ENCODE results near the gene NCR3LG1.

The NCR3LG1 gene, protein sequence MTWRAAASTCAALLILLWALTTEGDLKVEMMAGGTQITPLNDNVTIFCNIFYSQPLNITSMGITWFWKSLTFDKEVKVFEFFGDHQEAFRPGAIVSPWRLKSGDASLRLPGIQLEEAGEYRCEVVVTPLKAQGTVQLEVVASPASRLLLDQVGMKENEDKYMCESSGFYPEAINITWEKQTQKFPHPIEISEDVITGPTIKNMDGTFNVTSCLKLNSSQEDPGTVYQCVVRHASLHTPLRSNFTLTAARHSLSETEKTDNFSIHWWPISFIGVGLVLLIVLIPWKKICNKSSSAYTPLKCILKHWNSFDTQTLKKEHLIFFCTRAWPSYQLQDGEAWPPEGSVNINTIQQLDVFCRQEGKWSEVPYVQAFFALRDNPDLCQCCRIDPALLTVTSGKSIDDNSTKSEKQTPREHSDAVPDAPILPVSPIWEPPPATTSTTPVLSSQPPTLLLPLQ

DNA sequence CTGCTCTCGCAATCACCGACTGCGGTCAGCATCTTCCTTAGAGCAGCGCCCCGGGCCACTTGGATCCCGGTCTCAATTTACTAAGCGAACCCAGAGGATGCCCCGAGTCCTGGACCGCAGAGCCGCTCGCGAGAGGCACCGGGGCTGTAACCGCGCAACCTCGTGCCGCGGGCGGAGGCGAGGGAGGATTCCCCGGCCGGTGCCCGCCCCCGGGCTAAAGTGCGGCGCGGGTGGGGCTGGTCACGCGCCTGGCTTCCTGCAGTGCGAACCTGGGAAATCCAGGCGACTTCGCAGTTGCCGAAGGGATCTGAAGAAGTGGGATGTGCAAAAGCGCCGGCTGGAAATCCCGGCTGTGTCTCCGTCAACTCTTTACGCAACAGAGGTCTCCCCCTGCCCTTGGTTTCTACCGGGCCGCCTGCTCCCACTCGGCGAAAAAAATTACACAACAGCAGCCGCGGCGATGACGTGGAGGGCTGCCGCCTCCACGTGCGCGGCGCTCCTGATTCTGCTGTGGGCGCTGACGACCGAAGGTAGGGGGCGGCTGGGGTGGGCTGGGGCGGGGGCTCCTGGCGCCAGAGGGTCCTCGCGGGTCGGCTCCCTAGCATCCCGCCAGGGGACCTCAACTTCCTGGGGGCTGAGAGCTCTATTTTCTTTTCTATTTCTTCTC, at the start of gene NCR3LG1:
NCR3LG1 (plus strand) TSS at position 291 of the 667 bp plus-strand sequence; CDS start at position 461, 170 bp downstream.
- FAIRE-seq: no peak
- no peak for DNase-seq (ENCODE audit: extremely low spot score, insufficient read length, low read depth)

DNA sequence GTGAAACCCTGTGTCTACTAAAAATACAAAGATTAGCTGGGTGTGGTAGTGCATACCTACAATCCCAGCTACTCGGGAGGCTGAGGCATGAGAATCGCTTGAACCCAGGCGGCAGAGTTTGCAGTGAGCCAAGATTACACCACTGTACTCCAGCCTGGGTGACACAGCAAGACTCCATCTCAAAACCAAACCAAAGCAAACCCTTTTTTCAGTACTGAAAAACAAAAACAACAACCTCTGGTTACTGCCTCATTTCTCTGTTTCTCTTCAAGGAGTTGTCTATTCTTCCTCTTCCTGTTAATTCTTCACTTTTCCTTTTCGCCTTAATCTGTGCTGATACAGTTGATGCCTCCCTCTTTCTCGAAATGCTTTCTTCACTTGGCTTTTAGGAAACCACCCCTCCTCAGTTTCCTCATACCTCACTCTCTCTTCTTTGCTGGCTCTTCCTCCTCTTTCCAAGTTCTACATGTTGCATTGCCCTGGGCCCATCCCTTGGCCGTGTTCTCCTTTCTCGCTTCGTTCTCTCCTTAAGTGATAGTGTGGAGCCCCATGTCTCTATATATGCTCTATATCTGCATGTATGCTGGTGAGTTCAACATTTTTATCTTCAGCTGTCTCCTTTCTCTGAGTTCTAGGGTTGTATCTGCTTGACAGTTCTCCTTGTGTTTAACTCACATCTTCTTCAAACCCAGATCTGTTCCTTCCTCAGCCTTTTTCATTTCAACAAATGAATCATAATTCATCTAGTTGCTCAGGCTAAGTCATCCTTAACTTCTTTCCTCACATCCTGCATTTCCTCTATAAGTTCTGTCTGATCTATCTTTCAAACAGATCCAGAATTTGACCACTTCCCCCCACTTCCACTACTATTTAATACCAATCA, 38.0 kb upstream of the NCR3LG1 start:
- no peak for FAIRE-seq
- DNase-seq (ENCODE audit: extremely low spot score, insufficient read length, low read depth): no peak

DNA sequence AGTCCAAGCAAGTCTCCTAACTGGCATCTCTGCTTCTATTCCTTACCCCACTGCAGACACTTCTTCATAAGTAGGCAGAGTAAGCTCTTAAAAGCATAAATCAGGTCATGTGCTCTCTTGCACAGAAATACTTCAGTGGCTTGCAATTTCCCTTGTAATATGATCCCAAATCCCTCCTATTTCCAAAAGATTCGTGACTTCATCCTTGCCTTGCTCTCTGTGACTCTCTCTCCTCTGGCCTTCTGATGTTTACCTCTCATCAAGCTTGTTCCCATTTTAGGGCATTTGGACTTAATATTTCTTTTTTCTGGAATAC, 37.4 kb upstream of the NCR3LG1 start:
- DNase-seq (ENCODE audit: extremely low spot score, insufficient read length, low read depth) (no peak), FAIRE-seq (no peak)

DNA sequence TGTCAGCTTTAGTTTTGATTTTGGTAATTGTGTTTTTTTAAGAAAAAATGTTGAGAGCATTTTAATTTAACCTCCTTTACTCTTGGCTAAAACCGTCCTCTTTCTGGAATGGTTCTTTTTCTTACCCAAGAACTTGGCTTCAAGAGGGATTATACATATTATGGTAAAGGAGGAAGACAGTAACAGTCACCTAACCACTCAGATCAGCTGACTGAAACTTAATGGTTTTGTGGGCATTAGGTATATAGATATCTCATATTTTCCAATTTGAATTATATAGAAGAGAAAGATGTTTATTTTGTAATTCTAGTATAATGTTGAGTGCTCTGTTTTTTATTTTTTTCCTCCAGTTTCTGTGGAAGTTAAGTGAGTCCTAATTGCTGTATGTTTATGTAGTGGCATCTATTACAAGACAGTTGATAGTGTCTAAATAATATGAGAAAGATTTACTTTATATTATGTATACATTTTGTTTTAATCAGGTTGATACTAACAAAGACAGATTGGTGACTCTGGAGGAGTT, 36.6 kb upstream of the NCR3LG1 start:
- FAIRE-seq (no peak), DNase-seq (ENCODE audit: extremely low spot score, insufficient read length, low read depth) (no peak)

DNA sequence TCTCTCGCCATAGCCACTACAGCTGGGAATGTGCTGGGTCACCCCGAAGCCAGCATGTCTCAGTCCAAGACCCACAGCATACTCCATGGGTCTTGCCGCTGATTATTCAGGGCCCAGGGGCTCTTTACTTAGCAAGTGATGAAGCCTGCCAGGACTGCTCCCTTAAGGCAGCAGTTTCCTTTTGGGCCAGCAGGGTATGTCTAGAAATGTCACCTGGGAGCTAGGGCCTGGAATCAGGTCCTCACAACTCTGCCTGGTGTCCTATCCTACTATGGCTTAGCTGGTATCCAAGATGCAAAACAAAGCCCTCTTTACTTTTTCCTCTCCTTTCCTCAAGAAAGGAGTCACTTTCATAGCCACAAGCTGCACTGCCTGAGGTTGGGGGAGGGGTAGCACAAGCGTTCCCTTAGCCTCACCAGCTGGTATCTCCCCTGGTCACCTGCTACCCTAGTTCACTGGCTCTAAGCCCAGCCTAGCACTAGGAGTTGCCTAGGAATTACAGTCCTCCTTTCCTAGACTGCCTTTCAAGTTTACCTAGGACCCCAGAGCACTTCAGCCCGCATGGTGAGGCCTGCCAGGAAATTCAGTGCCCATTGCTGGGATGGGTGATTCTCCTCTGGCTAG, 22.6 kb upstream of the NCR3LG1 start:
- DNase-seq (ENCODE audit: extremely low spot score, insufficient read length, low read depth) (no peak), FAIRE-seq (no peak)

DNA sequence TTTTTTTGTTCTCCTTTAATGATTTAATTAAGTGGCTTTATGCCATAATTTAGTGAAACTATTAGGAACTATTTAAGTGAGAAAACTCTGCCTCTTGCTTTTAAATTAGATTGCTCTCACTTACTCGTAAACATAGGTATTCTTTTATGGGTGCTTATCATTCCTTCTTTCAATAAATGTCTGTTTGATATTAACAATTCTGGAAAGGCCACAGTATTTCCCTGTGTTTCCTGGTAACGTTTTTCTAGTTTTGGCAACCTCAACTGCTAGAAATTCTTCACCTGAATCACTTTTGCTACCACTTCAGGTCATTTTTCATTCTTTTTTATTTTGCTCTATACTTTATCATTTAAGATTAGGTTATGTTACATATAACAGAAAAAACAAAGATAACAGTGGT, 19.9 kb upstream of the NCR3LG1 start:
- no peak for DNase-seq (ENCODE audit: extremely low spot score, insufficient read length, low read depth)
- FAIRE-seq: no peak

DNA sequence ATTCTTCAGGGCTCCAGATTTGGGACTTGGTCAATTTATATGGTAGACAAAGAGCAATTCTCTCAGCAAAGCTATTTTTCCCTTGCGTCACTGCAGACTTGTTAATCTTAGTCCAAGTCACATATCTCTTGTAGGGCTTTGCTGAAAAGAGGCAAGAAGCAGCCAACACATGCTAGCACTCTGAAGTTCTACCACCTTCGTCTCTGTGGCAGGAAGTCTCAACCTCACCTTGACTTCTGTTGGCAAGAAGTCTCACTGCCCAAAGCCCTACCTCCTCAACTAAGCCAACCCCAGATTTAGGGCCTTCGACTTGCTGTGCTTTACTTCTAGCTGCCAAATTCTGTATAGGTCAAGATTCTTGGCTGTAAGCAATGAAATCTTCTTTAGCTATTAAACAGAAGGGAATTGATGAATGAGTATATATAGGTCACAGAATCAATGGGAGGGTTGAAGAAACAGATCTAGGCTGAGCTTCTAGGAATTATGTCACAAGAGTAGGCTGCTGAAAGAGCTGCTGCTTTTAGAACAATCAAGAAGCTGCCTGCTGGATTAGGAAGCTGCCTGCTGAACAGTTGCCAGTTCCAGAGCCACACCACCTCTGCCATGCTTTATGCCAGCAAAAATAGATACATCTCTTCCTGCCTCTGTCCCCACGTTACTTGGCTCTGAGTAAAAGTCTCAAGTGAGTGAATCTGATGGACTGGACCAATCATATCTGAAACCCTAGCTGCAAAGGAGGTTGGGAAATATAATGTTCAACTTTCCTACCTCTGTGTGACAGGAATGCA, 17.6 kb upstream of the NCR3LG1 start:
- DNase-seq (ENCODE audit: extremely low spot score, insufficient read length, low read depth) (no peak), FAIRE-seq (no peak)

DNA sequence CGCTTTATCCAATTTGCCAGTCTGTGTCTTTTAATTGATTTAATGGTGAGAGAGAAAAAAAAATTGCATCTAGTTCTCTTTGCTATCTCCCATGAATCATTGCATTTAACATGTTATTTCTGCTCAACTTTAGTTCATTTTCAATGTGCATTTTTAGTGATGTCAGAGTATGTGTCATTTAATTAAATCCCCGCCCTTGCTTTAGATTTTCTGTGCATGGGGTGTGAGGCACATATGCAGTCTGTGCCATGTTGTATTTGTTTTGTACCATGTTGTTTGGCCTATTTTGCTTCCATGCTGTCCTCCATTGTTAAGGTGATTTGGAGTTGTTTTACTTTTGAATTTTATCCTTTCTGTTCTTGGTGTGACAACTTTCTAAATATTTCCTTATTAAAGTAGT, 8.3 kb upstream of the NCR3LG1 start:
- DNase-seq (ENCODE audit: extremely low spot score, insufficient read length, low read depth) (no peak), FAIRE-seq (no peak)

DNA sequence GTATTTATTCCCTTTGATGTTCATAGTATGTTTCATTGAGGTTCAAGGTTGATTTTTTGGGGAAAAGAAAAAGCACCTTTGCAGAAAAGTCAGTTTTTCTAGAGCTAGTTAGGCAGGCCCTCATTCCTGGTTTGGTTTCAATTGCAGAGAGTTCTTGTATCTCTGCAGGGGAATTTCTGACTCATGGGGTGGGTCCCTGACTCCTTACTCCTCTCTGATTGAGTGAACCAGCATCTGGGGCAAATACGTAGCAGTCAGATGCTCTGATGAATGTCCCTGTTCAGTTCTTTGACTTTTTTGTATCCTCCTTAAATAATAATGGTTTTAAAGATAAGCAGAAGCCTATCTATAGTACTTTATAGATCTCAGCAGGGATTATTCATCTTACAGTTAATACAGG, 7.7 kb upstream of the NCR3LG1 start:
- no peak for FAIRE-seq
- DNase-seq (ENCODE audit: extremely low spot score, insufficient read length, low read depth): no peak

DNA sequence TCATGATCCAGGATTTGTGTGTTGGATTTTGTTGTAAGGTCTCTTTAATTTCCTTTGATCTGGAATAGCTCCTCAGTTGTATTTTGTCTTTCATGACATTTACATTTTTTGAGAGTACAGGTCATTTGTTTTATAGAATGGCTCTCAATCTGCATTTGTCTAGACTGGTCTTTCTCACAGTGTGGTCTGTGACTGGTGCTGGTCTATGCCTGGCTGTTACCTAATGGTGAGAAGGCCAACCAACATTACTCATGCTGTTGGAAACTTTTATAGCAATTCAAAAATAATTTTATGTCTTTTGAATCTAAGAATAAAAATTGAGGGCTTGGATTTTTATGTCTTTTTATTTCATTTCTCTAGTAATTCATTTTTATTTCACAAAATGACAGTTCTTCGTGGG, 3.9 kb upstream of the NCR3LG1 start:
- FAIRE-seq: no peak
- no peak for DNase-seq (ENCODE audit: extremely low spot score, insufficient read length, low read depth)

DNA sequence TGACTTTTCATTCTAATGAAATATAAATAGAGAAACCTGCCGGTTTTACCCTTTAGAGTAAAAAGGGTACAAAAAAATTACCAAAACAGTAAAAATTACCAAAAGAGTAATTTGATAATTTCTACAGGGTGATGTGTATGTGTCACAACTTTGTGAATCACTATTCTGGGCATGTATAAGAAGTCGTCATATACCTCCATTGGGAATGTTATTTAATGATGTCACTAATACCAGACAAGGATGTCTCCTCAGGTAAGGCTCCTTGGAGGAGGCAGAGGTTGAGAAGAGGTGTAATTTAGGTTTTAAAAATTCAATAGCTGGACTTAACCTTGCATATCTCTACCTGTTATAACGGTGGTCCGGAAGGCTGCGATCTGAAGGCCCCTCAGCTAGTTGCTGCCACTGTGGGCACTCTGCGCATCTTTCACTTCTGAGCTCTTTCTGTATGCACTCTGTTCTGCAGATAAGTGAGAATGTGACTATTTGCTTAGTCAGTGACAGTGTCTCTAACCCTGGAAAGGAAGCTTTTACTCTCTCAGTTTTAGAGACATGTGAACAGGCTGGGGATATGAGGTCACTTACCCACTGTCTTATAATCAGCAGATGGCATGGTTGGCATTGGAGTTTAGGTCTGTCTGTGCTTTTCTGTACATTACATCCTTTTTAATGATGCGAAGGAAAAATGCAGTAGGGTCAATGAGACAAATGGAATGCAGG, 987 bp upstream of the NCR3LG1 start:
- DNase-seq (ENCODE audit: extremely low spot score, insufficient read length, low read depth) (no peak), FAIRE-seq (no peak)

DNA sequence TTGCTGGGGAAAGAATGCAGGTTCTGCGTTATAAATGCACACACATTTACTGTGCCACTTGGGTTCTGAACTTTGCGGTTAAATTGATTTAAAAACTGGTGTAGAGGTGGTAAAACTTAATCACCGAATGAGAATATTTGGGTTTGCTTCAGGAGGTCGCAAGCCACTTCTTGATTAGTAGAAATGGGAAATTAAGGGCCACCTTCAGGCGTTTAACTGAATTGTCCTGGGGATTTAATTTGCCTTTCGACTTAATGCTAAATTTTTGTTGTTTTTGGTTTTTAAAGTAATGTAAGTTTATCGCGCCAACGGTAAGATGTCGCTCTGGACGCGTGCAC, 459 bp upstream of the NCR3LG1 start:
- DNase-seq (ENCODE audit: extremely low spot score, insufficient read length, low read depth): no peak
- no peak for FAIRE-seq

DNA sequence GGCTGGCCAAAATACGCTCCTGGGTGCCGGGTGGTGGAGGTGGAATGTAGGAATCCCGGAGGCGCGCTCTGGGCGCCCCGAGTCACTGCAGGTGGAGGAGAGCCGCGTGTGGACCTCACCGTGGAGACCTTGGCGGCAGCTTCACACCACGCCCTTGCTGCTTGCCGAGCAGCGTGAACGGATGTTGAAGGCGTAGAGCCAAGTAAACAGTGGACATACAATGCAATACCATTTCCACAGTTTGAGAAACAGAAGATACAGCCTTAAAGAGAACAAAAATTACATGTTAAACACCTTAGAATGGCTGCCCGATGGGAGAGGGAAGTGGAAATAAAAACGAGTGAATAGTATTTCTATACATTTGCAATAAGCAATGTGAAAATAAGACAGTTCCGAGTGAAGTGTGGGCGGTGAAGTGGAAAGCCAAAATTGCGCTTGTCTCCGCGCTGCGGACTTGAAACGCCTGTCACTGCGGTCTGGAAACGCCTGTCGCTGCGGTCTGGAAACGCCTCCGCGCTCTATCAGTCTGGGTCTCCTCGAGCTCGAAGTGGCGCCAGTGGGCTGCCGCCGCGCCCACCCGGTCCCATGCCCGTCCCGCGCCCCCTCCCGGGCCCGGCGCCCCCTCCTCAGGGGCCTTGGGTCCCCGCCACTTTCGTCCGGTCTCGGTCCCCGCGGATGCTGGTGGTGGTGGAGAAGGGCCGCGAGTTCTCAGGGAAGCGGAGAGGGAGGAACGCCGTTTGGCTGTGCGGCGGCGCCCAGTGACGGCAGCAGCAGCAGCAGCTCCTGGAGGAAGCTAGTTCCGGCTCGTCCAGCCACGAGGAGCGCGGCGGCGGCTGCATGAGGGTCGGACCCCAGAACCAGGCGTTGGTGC, 1.6 kb downstream of the NCR3LG1 start:
- DNase-seq (ENCODE audit: extremely low spot score, insufficient read length, low read depth): no peak
- peak; percentile 9 for FAIRE-seq

DNA sequence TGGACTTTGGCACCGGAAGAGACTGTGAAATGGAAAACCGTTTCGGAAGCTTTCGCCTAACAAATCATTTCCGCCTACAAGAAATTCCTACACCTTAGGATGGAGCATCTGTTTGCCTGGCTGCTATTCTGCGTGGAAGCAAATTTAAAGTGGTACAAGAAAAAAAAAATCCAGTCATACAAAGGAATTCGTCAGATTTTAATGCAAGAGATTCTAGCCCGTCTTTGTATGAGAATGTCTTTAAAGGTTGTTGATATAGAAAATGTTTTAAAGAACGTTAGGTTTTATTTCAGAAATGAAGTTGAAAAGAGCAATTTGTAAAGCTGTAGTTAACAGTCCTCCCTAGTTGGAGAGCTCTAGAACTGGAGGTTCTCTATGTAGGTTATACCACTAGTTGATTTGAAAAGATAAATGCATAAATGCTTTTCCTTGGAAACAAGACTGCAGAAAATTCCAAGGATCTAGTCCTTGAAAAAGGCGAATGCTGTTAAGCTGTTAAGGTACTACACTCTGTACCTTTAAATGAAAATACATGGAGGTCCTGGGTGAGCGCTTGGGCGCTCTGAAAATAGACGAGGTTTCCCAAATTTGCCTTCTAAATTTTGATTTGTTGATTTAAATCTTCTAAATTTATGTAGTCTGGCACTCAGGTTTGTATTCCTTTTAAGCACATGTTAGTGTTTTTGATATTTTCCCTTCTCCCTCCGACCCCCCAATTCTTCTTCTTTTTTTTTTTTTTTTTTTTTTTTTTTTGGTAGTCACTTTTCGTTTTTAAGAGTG, 2.4 kb downstream of the NCR3LG1 start:
- DNase-seq (ENCODE audit: extremely low spot score, insufficient read length, low read depth) (no peak), FAIRE-seq (no peak)

DNA sequence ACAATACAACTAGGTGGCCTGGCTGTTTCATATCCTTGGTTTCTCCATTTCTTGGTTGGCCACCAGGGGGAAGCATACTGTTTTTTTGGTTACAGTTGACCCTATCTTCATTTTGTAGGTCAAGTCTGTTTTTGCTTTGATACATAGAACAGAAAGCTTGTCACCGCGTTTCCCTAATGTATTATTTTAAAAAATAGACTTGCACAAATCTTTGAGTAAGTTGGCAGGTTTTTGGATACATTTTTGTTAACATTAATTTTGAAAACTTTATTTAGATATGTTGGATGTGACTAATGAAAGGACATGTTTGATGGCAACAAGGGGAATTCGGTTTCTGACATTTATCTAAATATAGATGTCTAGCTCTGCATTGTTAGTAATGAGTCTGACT, 3.0 kb downstream of the NCR3LG1 start:
- DNase-seq (ENCODE audit: extremely low spot score, insufficient read length, low read depth) (no peak), FAIRE-seq (peak; percentile 60)

DNA sequence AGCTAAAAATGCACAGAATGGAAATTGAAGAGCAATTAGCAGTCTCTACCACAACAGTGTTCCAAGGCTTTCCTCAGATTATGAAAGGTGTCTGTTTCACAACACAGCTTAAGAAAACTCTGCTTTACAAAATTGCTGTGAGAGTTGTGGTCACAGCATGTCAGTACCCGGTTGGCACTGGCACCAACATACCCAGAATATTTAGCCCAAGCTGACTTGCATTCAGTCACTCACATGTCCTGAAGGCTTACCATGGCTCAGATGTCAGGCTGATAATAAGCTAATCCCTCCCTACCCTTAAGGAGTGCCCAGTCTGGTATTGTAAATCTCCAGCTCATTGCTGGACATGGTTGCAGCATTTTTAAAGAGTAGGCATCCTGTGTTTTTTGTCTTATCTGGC, 14.9 kb downstream of the NCR3LG1 start:
- DNase-seq (ENCODE audit: extremely low spot score, insufficient read length, low read depth) (no peak), FAIRE-seq (no peak)

DNA sequence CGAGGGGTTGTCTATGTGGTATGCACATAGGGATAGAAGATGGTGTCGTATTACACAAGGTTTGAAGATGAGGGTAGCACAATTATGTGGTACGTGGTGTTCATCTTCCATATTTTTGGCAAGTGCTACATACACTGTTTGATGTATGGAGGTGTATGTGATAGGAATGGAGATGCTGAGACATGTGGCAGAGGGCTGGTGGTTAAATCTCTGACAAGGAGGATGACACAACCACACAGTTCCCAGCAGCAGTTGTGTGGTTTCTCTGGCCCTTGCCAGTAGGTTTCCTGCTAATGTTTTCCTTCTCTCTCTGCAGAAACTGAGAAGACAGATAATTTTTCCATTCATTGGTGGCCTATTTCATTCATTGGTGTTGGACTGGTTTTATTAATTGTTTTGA, 17.0 kb downstream of the NCR3LG1 start:
- DNase-seq (ENCODE audit: extremely low spot score, insufficient read length, low read depth) (no peak), FAIRE-seq (no peak)

Data from GM18507 (cell line).